GM21717 (cell line): ENCODE results near the gene TMEM117.
A peak's percentile ranks its signal among the peaks of the same experiment; 100 is the strongest.
"Not testable (repeated sequence)": the region's sequence is repeated elsewhere in the genome, so short reads cannot be mapped to it uniquely, and the experiment has no call there.

ENCODE experiments used
- ATAC-seq: cut with Tn5 transposase; IDR thresholded peaks from one replicate; pipeline ENCODE4 v1.9.1; 2021; ENCODE audit warnings: mild to moderate bottlenecking, moderate library complexity; ENCODE audit not compliant: unreplicated experiment

TMEM117 gene

GRCh38 chr12:44017216-44017615, 181.3 kb downstream of the TMEM117 start:
- no peak for ATAC-seq

- ATAC-seq = no peak
These were observed 183.2 kb downstream of the TMEM117 start for GRCh38 chr12:44019118-44019517.

GRCh38 chr12:44020555-44020954, 184.7 kb downstream of the TMEM117 start:
- ATAC-seq = no peak

- ATAC-seq = peak; percentile 86
These were observed 185.6 kb downstream of the TMEM117 start for GRCh38 chr12:44021471-44021971.

- ATAC-seq = no peak
These were observed 189.6 kb downstream of the TMEM117 start for GRCh38 chr12:44025499-44025898.

GRCh38 chr12:44026046-44026445, 190.2 kb downstream of the TMEM117 start:
- no peak for ATAC-seq

- not testable (repeated sequence) for ATAC-seq
These were observed 191.0 kb downstream of the TMEM117 start for GRCh38 chr12:44026926-44027325.

GRCh38 chr12:44029194-44029593, 193.3 kb downstream of the TMEM117 start:
- ATAC-seq = no peak

- no peak for ATAC-seq
These were observed 195.7 kb downstream of the TMEM117 start for GRCh38 chr12:44031472-44032185.

- no peak for ATAC-seq
These were observed 199.0 kb downstream of the TMEM117 start for GRCh38 chr12:44034906-44035305.

GRCh38 chr12:44036875-44037443, 201.1 kb downstream of the TMEM117 start:
- no peak for ATAC-seq

GRCh38 chr12:44038411-44038810, 202.5 kb downstream of the TMEM117 start:
- ATAC-seq = no peak

GRCh38 chr12:44044491-44044890, 208.6 kb downstream of the TMEM117 start:
- ATAC-seq = not testable (repeated sequence)

- no peak for ATAC-seq
These were observed 211.0 kb downstream of the TMEM117 start for GRCh38 chr12:44046732-44047417.

GRCh38 chr12:44052554-44052953, 216.7 kb downstream of the TMEM117 start:
- no peak for ATAC-seq

GRCh38 chr12:44053549-44054127, 217.8 kb downstream of the TMEM117 start:
- no peak for ATAC-seq

- ATAC-seq = no peak
These were observed 218.4 kb downstream of the TMEM117 start for GRCh38 chr12:44054281-44054680.

GRCh38 chr12:44058366-44058765, 222.5 kb downstream of the TMEM117 start:
- no peak for ATAC-seq

GRCh38 chr12:44059476-44059875, 223.6 kb downstream of the TMEM117 start:
- ATAC-seq = no peak

- ATAC-seq = no peak
These were observed 227.8 kb downstream of the TMEM117 start for GRCh38 chr12:44063671-44064070.

- no peak for ATAC-seq
These were observed 241.0 kb downstream of the TMEM117 start for GRCh38 chr12:44076871-44077270.

- no peak for ATAC-seq
These were observed 241.4 kb downstream of the TMEM117 start for GRCh38 chr12:44077294-44077693.
